ENCODE data around the gene HEXIM2. TPM values are rescaled to one million over a fixed set of nuclear protein-coding genes. Genes with fewer than 3 reads are reported as not detected.
A peak's percentile ranks its signal among the peaks of the same experiment; 100 is the strongest.

The HEXIM2 gene
- total and polyA plus RNA-seq, 2 of the 13 experiments (the other 11 are each of a cell fraction or from before 2014, with no cell fraction given), result 27.1 to 32.4 TPM

DNA sequence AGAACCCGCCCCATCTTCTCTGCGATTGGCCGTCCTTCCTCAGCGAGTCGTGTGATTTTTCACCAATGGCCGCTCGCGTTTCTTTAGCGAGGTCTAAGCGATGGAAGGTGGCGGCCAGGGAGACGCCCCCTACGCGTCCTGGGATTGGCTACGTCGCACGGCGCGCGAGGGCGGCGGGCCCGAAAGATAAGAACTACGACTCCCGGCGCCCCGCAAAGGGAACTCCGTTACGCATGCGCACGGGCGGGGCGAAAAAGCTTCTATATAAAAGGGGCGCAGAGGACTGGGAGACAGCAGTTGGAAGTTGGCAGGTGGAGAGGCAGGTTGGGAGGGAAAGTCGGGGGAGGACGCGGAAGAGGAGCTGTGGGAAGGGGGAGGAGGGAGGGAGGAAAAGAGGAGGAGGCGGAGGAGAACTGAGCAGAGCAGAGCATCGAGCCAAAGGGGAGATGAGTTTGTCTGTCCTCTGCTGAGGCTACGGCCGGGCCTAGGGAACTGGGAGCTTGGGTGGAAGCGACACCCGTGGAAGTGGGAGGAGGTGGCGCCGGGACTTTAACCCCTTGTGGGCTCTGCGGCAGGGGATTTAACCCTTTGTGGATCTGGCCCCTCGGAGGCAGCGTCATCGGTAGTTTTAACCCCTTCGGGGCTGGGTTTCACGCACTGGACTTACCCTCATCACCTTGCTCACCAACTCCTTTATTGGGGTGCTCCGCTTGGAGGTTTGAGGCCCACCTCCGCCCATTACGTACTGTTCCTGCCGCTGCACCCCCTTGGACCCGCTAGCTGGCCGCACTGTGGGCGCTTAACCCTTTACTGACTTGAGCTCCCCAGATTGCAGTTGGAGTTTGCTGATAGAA is 13.3 kb upstream of the HEXIM2 start, which contains the start of gene HEXIM1 (continued):
- TF ChIP-seq, protein P1, sequence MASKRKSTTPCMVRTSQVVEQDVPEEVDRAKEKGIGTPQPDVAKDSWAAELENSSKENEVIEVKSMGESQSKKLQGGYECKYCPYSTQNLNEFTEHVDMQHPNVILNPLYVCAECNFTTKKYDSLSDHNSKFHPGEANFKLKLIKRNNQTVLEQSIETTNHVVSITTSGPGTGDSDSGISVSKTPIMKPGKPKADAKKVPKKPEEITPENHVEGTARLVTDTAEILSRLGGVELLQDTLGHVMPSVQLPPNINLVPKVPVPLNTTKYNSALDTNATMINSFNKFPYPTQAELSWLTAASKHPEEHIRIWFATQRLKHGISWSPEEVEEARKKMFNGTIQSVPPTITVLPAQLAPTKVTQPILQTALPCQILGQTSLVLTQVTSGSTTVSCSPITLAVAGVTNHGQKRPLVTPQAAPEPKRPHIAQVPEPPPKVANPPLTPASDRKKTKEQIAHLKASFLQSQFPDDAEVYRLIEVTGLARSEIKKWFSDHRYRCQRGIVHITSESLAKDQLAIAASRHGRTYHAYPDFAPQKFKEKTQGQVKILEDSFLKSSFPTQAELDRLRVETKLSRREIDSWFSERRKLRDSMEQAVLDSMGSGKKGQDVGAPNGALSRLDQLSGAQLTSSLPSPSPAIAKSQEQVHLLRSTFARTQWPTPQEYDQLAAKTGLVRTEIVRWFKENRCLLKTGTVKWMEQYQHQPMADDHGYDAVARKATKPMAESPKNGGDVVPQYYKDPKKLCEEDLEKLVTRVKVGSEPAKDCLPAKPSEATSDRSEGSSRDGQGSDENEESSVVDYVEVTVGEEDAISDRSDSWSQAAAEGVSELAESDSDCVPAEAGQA (IDR thresholded peaks at IDR 0.05; ENCODE audit: low read depth), result peak; percentile 60; the same call in 1 of the 2 replicates
- TF ChIP-seq, protein P1 (CRISPR knock-in tag; IDR thresholded peaks at IDR 0.05; ENCODE audit: borderline replicate concordance), result no peak
- TF ChIP-seq REPIN1 (CRISPR knock-in tag; IDR thresholded peaks at IDR 0.05; ENCODE audit: borderline replicate concordance, low read depth) (peak; percentile 86; the same call in 1 of the 2 replicates), ZNF550 (CRISPR knock-in tag; IDR thresholded peaks at IDR 0.05; ENCODE audit: borderline replicate concordance) (peak; percentile 96; the same call in 1 of the 2 replicates), KMT2B (CRISPR knock-in tag; IDR thresholded peaks at IDR 0.05) (peak; percentile 68), TAF1 (CRISPR knock-in tag; IDR thresholded peaks at IDR 0.05) (peak; percentile 94), ZNF816 (CRISPR knock-in tag; IDR thresholded peaks at IDR 0.05; ENCODE audit: borderline replicate concordance) (peak; percentile 91; the same call in 1 of the 2 replicates), RARA (CRISPR knock-in tag; IDR thresholded peaks at IDR 0.05) (peak; percentile 58), ZNF572 (CRISPR knock-in tag; IDR thresholded peaks at IDR 0.05) (no peak), SALL2 (CRISPR knock-in tag; IDR thresholded peaks at IDR 0.05) (peak; percentile 88; the same call in 1 of the 2 replicates), SP5 (CRISPR knock-in tag; IDR thresholded peaks at IDR 0.05; ENCODE audit: borderline replicate concordance, low read depth) (peak; percentile 78), ZNF264 (CRISPR knock-in tag; IDR thresholded peaks at IDR 0.05) (no peak; the same call in 1 of the 2 replicates), GATA4 (IDR thresholded peaks at IDR 0.05; ENCODE audit: borderline replicate concordance, low read depth) (peak; percentile 99), PCBP2 (optimal IDR thresholded peaks at IDR 0.05; ENCODE audit: low read depth, low read length, poor library complexity, severe bottlenecking) (peak; percentile 100), NONO (IDR thresholded peaks at IDR 0.05) (peak; percentile 100), NONO (CRISPR knock-in tag; conservative IDR thresholded peaks at IDR 0.05) (peak; percentile 98), TCF7L2 (IDR thresholded peaks at IDR 0.05; ENCODE audit: low read depth, low read length) (no peak), ZKSCAN5 (CRISPR knock-in tag; IDR thresholded peaks at IDR 0.05) (peak; percentile 68; the same call in 1 of the 2 replicates), MEIS2 (CRISPR knock-in tag; IDR thresholded peaks at IDR 0.05) (peak; percentile 69; the same call in 1 of the 2 replicates)
- TF ChIP-seq, protein P2, sequence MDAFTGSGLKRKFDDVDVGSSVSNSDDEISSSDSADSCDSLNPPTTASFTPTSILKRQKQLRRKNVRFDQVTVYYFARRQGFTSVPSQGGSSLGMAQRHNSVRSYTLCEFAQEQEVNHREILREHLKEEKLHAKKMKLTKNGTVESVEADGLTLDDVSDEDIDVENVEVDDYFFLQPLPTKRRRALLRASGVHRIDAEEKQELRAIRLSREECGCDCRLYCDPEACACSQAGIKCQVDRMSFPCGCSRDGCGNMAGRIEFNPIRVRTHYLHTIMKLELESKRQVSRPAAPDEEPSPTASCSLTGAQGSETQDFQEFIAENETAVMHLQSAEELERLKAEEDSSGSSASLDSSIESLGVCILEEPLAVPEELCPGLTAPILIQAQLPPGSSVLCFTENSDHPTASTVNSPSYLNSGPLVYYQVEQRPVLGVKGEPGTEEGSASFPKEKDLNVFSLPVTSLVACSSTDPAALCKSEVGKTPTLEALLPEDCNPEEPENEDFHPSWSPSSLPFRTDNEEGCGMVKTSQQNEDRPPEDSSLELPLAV (CRISPR knock-in tag; conservative IDR thresholded peaks at IDR 0.05; ENCODE audit: low read depth), result no peak
- TF ChIP-seq, protein P3, sequence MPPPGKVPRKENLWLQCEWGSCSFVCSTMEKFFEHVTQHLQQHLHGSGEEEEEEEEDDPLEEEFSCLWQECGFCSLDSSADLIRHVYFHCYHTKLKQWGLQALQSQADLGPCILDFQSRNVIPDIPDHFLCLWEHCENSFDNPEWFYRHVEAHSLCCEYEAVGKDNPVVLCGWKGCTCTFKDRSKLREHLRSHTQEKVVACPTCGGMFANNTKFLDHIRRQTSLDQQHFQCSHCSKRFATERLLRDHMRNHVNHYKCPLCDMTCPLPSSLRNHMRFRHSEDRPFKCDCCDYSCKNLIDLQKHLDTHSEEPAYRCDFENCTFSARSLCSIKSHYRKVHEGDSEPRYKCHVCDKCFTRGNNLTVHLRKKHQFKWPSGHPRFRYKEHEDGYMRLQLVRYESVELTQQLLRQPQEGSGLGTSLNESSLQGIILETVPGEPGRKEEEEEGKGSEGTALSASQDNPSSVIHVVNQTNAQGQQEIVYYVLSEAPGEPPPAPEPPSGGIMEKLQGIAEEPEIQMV (CRISPR knock-in tag; IDR thresholded peaks at IDR 0.05; ENCODE audit: low read depth), result peak; percentile 92; the same call in 1 of the 2 replicates
